B cell (primary cell): Measurements from ENCODE around the gene ACMSD. TPM values are rescaled to one million over a fixed set of nuclear protein-coding genes. Genes with fewer than 3 reads are reported as not detected.

ENCODE experiments used
- ATAC-seq: fragments of 200-7000 bp; cut with Tn5 transposase; one replicate; pipeline ENCODE4 v1.10.0; 2021; ENCODE audit warnings: low read depth, mild to moderate bottlenecking, moderate number of reproducible peaks, moderate library complexity
- CTCF ChIA-PET: fragments of 350-600 bp; sonication (Branson Sonifier 250); formaldehyde crosslinking; loops from one replicate; lab custom pipeline; 2021; ENCODE audit warnings: antibody characterized with exemption, inconsistent platforms; lab: Charles Lee
- POLR2A ChIA-PET: fragments of 350-600 bp; sonication (Branson Sonifier 250); formaldehyde crosslinking; loops from one replicate; lab custom pipeline; 2021; ENCODE audit warnings: antibody characterized with exemption; lab: Charles Lee
- DNase-seq: peaks from one replicate; pipeline ENCODE4 v3.0.0; 2013
- H2AFZ ChIP-seq: 2 replicates; pipeline ENCODE4 v1.6.1; 2012; ENCODE audit warnings: mild to moderate bottlenecking, low read depth, low read length; ENCODE audit not compliant: insufficient read depth, poor library complexity, severe bottlenecking
- H3K27ac ChIP-seq, 2 donors: 1 replicate in 1 of 2; 2 replicates in 1 of 2; pipeline ENCODE4 v1.5.1; 2012 to 2013; ENCODE audit warnings: low read length in 2 of 2, mild to moderate bottlenecking in 2 of 2, moderate library complexity in 1 of 2
- H3K27me3 ChIP-seq, 4 experiments: fragments of 200-600 bp in 1 of 4; sonication (generic) in 1 of 4; replicated peaks in 1 of 4; 1 replicate in 2 of 4; 2 replicates in 2 of 4; pipeline versions ENCODE4 v1.6.1 to v1.7.0; 2013 to 2016; ENCODE audit warnings: low read length in 3 of 4, mild to moderate bottlenecking in 2 of 4, mixed read lengths in 1 of 4, moderate library complexity in 1 of 4; ENCODE audit not compliant: insufficient read depth in 4 of 4, control insufficient read depth in 3 of 4; ENCODE audit errors: control extremely low read depth in 1 of 4
- H3K36me3 ChIP-seq, 2 experiments: replicated peaks in 1 of 2; 1 replicate in 1 of 2; 2 replicates in 1 of 2; pipeline versions ENCODE4 v1.6.1 to v1.7.1; 2013; ENCODE audit warnings: low read length in 1 of 2; ENCODE audit not compliant: insufficient read depth in 2 of 2, control insufficient read depth in 1 of 2; ENCODE audit errors: control extremely low read depth in 1 of 2, extremely low read depth in 1 of 2
- H3K4me1 ChIP-seq, 2 donors: fragments of 200-600 bp in 1 of 2; sonication (generic) in 1 of 2; 1 replicate in 1 of 2; 2 replicates in 1 of 2; pipeline versions ENCODE4 v1.5.1 to v1.6.1; 2013 to 2017; ENCODE audit warnings: low read length in 2 of 2; ENCODE audit not compliant: control insufficient read depth in 2 of 2, insufficient read depth in 2 of 2
- H3K4me2 ChIP-seq: replicated peaks from 2 replicates; pipeline ENCODE3; 2012; ENCODE audit warnings: mild to moderate bottlenecking, low read depth, low read length; ENCODE audit not compliant: poor library complexity, severe bottlenecking
- H3K4me3 ChIP-seq, 5 experiments: fragments of 200-600 bp in 1 of 5; sonication (generic) in 1 of 5; 1 replicate in 3 of 5; 2 replicates in 2 of 5; pipeline versions ENCODE4 v1.5.1 to v1.7.0; 2011 to 2016; ENCODE audit warnings: low read length in 4 of 5, mild to moderate bottlenecking in 4 of 5, low read depth in 2 of 5, control low read depth in 1 of 5, moderate library complexity in 1 of 5; ENCODE audit not compliant: insufficient read depth in 1 of 5; ENCODE audit errors: control extremely low read depth in 1 of 5, extremely low read depth in 1 of 5
- H3K79me2 ChIP-seq: fragments of 200-600 bp; sonication (generic); one replicate; pipeline ENCODE4 v1.6.0; 2016; ENCODE audit warnings: low read length; ENCODE audit not compliant: control insufficient read depth, insufficient read depth
- H3K9ac ChIP-seq: fragments of 200-600 bp; sonication (generic); 2 replicates; pipeline ENCODE4 v1.6.1; 2017; ENCODE audit warnings: mild to moderate bottlenecking, low read length, moderate library complexity
- H3K9me3 ChIP-seq, 3 donors: one replicate each; pipeline versions ENCODE4 v1.6.1 to v1.7.1; 2013; ENCODE audit warnings: low read length in 2 of 3; ENCODE audit not compliant: control insufficient read depth in 2 of 3, insufficient read depth in 1 of 3; ENCODE audit errors: control extremely low read depth in 1 of 3
- H4K20me1 ChIP-seq: 2 replicates; pipeline ENCODE4 v1.6.0; 2012; ENCODE audit warnings: mild to moderate bottlenecking, low read length; ENCODE audit not compliant: insufficient read depth, control insufficient read depth, poor library complexity, severe bottlenecking
- H3K27ac Mint-ChIP-seq: one replicate; pipeline ENCODE4 v1.8.0; 2021; ENCODE audit warnings: mixed read lengths
- H3K27me3 Mint-ChIP-seq: one replicate; pipeline ENCODE4 v1.8.0; 2021; ENCODE audit warnings: mixed read lengths
- H3K4me1 Mint-ChIP-seq: one replicate; pipeline ENCODE4 v1.8.0; 2021; ENCODE audit warnings: mixed read lengths
- H3K4me3 Mint-ChIP-seq: one replicate; pipeline ENCODE4 v1.8.0; 2021; ENCODE audit warnings: mixed read lengths
- H3K9me3 Mint-ChIP-seq: one replicate; pipeline ENCODE4 v1.8.0; 2022; ENCODE audit warnings: mixed read lengths; ENCODE audit not compliant: insufficient read depth
- EZH2 ChIP-seq: IDR thresholded peaks from 2 replicates; pipeline ENCODE4 v1.6.1; 2012; ENCODE audit warnings: borderline replicate concordance, low read depth, mild to moderate bottlenecking, moderate library complexity, low read length; ENCODE audit not compliant: insufficient read depth, poor library complexity, severe bottlenecking
- WGBS: methylation state at CpG from one replicate; pipeline ENCODE4 v1.1.5; 2013; ENCODE audit warnings: missing lambda C conversion rate; ENCODE audit not compliant: insufficient coverage; 5-methylcytosine and 5-hydroxymethylcytosine counted together
- intact Hi-C: fragments of 100-400 bp; cut with micrococcal nuclease; formaldehyde crosslinking; loops from one replicate; pipeline ENCODE4 v1.10.0; 2022
- polyA plus RNA-seq: library from polyadenylated mRNA; depleted of rRNA; stranded (reverse); fragments of >200 nt; gene quantifications from 2 replicates; pipeline ENCODE4 v1.2.3, GENCODE V29; 2012
- total RNA-seq, 2 donors: library from RNA; stranded (reverse); fragments of 120-200 nt in 1 of 2; gene quantifications; 1 replicate in 1 of 2; 2 replicates in 1 of 2; pipeline versions ENCODE4 v1.2.3 to v1.2.4, GENCODE V29; 2013 to 2022
- TF ChIP-seq, protein P1 (sequence below): fragments of 200-600 bp; IDR thresholded peaks from one replicate; pipeline ENCODE4 v1.8.0; 2022; ENCODE audit warnings: antibody characterized with exemption, mild to moderate bottlenecking

Gene ACMSD
- total and polyA plus RNA-seq, 2 donors (not counting 1 experiment from before 2014, with no cell fraction given): not detected

DNA sequence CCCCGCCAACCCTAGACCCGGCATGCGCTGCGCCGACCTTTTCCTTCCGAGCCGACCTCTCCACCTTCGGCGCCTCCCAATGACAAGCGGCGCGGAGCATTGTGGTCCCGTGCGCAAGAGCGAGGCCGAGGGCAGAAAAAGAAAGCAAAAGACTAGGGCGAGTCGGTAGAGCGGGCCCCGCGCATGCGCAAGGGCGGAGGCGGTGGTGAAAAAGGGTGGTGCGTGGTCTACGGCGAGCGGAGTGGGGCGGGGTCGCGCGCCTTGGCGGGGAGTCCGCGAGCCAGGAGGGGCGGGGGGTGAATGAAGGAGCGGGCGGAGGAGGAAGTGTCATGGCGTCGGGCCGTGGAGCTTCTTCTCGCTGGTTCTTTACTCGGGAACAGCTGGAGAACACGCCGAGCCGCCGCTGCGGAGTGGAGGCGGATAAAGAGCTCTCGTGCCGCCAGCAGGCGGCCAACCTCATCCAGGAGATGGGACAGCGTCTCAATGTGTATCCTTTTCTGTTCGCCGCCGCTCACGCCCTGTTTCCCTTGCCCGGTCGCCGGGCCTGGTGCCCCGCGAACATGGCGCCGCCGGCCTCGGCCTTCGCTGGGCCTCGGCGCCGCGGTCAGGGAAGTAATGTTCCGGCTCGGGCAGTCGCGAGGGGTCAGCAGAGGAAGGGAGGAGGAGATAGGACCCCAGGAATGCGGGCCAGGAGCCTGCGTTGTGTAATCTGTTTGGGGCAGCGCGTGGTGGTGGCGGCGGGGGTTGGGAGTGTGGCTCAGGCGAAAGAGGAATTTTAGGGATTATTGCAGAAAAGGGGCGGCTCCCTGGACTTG is 80.3 kb downstream of the ACMSD start, which contains the start of gene CCNT2:
CCNT2 (plus strand) TSS at position 297 of the 815 bp plus-strand sequence; CDS start at position 330, 33 bp downstream.
- Histone ChIP-seq H3K79me2 (peaks cover 68% of the 10 kb centered on the region), H3K4me3 (peak within 1 kb of the TSS; percentile 78 to 98 (median 93)), H3K9ac (peak within 1 kb of the TSS; percentile 94), H2AFZ (peak within 1 kb of the TSS; percentile 91), H3K36me3 (peaks cover 0 to 14% of the 10 kb centered on the region in 2 experiments), H3K27me3 (no peaks in the 10 kb centered on the region), H3K4me2 (peak within 1 kb of the TSS; percentile 84), H4K20me1 (peaks cover 19% of the 10 kb centered on the region), H3K4me1 (peaks cover 31 to 32% of the 10 kb centered on the region in 2 donors), H3K9me3 (no peaks in the 10 kb centered on the region), H3K27ac (peak within 1 kb of the TSS; percentile 94 to 96)
- WGBS: under 1% methylated on average over 81 of the region's 83 CpGs
- peak; percentile 82 for ATAC-seq
- POLR2A ChIA-PET: interaction anchor here (0.6 to 1.6 kb wide), 2 partner anchors 613 to 740 kb away, joined by 3 to 8 read pairs; partner anchors contain the start of genes R3HDM1 and ZRANB3
- H3K4me3 Mint-ChIP-seq: peak within 1 kb of the TSS; percentile 85
- peak within 1 kb of the TSS; percentile 94 for H3K27ac Mint-ChIP-seq
- CTCF ChIA-PET: interaction anchor here (0.9 to 1.4 kb wide), 2 partner anchors 18 to 23 kb away, joined by 3 to 5 read pairs; no protein-coding TSS in a partner anchor
- TF ChIP-seq, protein P1, sequence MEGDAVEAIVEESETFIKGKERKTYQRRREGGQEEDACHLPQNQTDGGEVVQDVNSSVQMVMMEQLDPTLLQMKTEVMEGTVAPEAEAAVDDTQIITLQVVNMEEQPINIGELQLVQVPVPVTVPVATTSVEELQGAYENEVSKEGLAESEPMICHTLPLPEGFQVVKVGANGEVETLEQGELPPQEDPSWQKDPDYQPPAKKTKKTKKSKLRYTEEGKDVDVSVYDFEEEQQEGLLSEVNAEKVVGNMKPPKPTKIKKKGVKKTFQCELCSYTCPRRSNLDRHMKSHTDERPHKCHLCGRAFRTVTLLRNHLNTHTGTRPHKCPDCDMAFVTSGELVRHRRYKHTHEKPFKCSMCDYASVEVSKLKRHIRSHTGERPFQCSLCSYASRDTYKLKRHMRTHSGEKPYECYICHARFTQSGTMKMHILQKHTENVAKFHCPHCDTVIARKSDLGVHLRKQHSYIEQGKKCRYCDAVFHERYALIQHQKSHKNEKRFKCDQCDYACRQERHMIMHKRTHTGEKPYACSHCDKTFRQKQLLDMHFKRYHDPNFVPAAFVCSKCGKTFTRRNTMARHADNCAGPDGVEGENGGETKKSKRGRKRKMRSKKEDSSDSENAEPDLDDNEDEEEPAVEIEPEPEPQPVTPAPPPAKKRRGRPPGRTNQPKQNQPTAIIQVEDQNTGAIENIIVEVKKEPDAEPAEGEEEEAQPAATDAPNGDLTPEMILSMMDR: no peak
- TF ChIP-seq EZH2: no peak
- peaks cover 48% of the 10 kb centered on the region for H3K4me1 Mint-ChIP-seq
- no peaks in the 10 kb centered on the region for H3K9me3 Mint-ChIP-seq
- intact Hi-C loops: loop anchor here (1.0 to 5.0 kb wide), 6 partner anchors 25 to 823 kb away; partner anchors contain the start of genes RAB3GAP1 and UBXN4
- DNase-seq: peak; percentile 100
- no peaks in the 10 kb centered on the region for H3K27me3 Mint-ChIP-seq
